ENCODE results near the gene MARCHF4. TPM values are rescaled to one million over a fixed set of nuclear protein-coding genes. Genes with fewer than 3 reads are reported as not detected.

The MARCHF4 gene
- total and polyA plus RNA-seq, 2 of the 4 experiments (the other 2 are of a cell fraction), result 2.3 to 12.0 TPM

DNA sequence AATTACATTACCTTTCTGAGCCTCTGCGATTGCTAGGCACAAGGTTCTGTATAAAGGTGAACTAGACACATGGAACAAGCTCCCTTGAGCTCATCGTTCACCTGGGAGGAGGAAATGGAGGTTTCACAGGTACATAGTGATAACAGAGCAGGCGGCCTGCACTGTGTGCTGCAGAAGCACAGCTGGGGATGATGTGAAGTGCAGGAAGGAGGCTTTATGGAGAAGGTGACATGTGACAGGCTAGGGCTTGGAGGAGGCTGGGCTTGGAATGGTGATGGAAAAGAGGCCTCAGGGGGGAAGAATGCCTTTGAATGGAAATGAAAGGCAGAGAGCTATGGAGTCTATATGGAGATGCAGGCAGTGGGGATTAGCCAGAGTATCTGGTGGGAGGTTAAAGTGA, 22.9 kb downstream of the MARCHF4 start:
- Histone ChIP-seq H3K27me3 (ENCODE audit: control insufficient read depth, insufficient read depth, low read length) (no peaks in the 10 kb centered on the region), H2BK15ac (ENCODE audit: low read depth, low read length) (0 out of 3 replicates have a peak overlapping the region, but pooled peaks have one; percentile 6), H3K4ac (ENCODE audit: low read depth, low read length) (peak overlapping the region; percentile 9), H4K8ac (ENCODE audit: low read depth in 2 of 2, low read length in 2 of 2) (no peak overlapping the region), H2AK9ac (replicated peaks; ENCODE audit: low read depth, low read length, poor library complexity) (no peak overlapping the region), H4K91ac (ENCODE audit: insufficient read depth, low read depth, low read length) (peak overlapping the region; percentile 20; the same call in 1 of the 2 replicates), H3K56ac (ENCODE audit: extremely low read depth, insufficient read depth, low read length) (no peak overlapping the region), H3K27ac (ENCODE audit: insufficient read depth, low read length) (no peak overlapping the region), H3K9ac (ENCODE audit: low read depth, low read length) (no peak overlapping the region), H4K5ac (ENCODE audit: low read depth, low read length) (no peak overlapping the region), H2AK5ac (ENCODE audit: low read depth, low read length) (peak overlapping the region; percentile 52; the same call in 1 of the 2 replicates), H3K4me1 (ENCODE audit: control insufficient read depth, insufficient read depth, low read length) (peaks cover 25% of the 10 kb centered on the region), H3K23ac (ENCODE audit: low read depth, low read length) (no peak overlapping the region; the same call in 1 of the 2 replicates), H2BK20ac (ENCODE audit: low read depth, low read length) (0 out of 2 replicates have a peak overlapping the region, but pooled peaks have one; percentile 13), H2BK5ac (ENCODE audit: low read depth, low read length, poor library complexity, severe bottlenecking) (no peak overlapping the region), H3K9me3 (ENCODE audit: control insufficient read depth, insufficient read depth, low read length) (no peaks in the 10 kb centered on the region), H3K4me2 (ENCODE audit: low read depth, low read length) (no peak overlapping the region), H2AFZ (replicated peaks; ENCODE audit: low read length, poor library complexity) (no peak overlapping the region), H3K4me3 (ENCODE audit: insufficient read depth, low read depth, low read length) (no peak overlapping the region), H3K79me1 (ENCODE audit: low read depth in 1 of 2, low read length in 2 of 2) (peaks cover 33 to 83% of the 10 kb centered on the region in 2 experiments), H4K20me1 (ENCODE audit: insufficient read depth, low read length) (peaks cover 16% of the 10 kb centered on the region; the same call in 1 of the 2 replicates), H3K9me1 (ENCODE audit: insufficient read depth, low read length) (peaks cover 45% of the 10 kb centered on the region), H3K18ac (ENCODE audit: low read depth, low read length) (no peak overlapping the region), H3K14ac (replicated peaks; ENCODE audit: low read depth, low read length) (0 out of 2 replicates have a peak overlapping the region, but pooled peaks have one; percentile 74), H2BK120ac (ENCODE audit: low read depth, low read length) (no peak overlapping the region), H3K36me3 (ENCODE audit: control insufficient read depth, insufficient read depth, low read length) (no peaks in the 10 kb centered on the region)
- TF ChIP-seq, protein P1, sequence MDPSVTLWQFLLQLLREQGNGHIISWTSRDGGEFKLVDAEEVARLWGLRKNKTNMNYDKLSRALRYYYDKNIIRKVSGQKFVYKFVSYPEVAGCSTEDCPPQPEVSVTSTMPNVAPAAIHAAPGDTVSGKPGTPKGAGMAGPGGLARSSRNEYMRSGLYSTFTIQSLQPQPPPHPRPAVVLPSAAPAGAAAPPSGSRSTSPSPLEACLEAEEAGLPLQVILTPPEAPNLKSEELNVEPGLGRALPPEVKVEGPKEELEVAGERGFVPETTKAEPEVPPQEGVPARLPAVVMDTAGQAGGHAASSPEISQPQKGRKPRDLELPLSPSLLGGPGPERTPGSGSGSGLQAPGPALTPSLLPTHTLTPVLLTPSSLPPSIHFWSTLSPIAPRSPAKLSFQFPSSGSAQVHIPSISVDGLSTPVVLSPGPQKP (IDR thresholded peaks at IDR 0.05; ENCODE audit: borderline replicate concordance, low read depth, low read length), result no peak
- TF ChIP-seq POLR2A (IDR thresholded peaks at IDR 0.05; ENCODE audit: low read depth, low read length), result no peak
- no peak for TF ChIP-seq MXI1 (IDR thresholded peaks at IDR 0.05; ENCODE audit: borderline replicate concordance, low read depth, low read length)
- TF ChIP-seq RCOR1 (IDR thresholded peaks at IDR 0.05; ENCODE audit: insufficient replicate concordance, low read length), result no peak
- TF ChIP-seq RAD21 (IDR thresholded peaks at IDR 0.05; ENCODE audit: low read length), result no peak
- TF ChIP-seq FOS (IDR thresholded peaks at IDR 0.05; ENCODE audit: low read depth, low read length), result no peak
- TF ChIP-seq MAZ (IDR thresholded peaks at IDR 0.05; ENCODE audit: borderline replicate concordance, low read depth, low read length), result no peak
- no peak for TF ChIP-seq CHD1 (IDR thresholded peaks at IDR 0.05; ENCODE audit: low read depth, low read length)
- TF ChIP-seq, protein P2, sequence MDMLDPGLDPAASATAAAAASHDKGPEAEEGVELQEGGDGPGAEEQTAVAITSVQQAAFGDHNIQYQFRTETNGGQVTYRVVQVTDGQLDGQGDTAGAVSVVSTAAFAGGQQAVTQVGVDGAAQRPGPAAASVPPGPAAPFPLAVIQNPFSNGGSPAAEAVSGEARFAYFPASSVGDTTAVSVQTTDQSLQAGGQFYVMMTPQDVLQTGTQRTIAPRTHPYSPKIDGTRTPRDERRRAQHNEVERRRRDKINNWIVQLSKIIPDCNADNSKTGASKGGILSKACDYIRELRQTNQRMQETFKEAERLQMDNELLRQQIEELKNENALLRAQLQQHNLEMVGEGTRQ (IDR thresholded peaks at IDR 0.05; ENCODE audit: low read depth, low read length), result no peak
- no peak for TF ChIP-seq MAFK (IDR thresholded peaks at IDR 0.05; ENCODE audit: low read depth, low read length)
- no peak for TF ChIP-seq SMC3 (IDR thresholded peaks at IDR 0.05; ENCODE audit: low read depth, low read length)
- TF ChIP-seq, protein P3, sequence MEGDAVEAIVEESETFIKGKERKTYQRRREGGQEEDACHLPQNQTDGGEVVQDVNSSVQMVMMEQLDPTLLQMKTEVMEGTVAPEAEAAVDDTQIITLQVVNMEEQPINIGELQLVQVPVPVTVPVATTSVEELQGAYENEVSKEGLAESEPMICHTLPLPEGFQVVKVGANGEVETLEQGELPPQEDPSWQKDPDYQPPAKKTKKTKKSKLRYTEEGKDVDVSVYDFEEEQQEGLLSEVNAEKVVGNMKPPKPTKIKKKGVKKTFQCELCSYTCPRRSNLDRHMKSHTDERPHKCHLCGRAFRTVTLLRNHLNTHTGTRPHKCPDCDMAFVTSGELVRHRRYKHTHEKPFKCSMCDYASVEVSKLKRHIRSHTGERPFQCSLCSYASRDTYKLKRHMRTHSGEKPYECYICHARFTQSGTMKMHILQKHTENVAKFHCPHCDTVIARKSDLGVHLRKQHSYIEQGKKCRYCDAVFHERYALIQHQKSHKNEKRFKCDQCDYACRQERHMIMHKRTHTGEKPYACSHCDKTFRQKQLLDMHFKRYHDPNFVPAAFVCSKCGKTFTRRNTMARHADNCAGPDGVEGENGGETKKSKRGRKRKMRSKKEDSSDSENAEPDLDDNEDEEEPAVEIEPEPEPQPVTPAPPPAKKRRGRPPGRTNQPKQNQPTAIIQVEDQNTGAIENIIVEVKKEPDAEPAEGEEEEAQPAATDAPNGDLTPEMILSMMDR (conservative IDR thresholded peaks at IDR 0.05; ENCODE audit: low read depth, low read length), result no peak
- no peak for TF ChIP-seq CEBPB (IDR thresholded peaks at IDR 0.05; ENCODE audit: low read depth, low read length)
- no peak for TF ChIP-seq BHLHE40 (IDR thresholded peaks at IDR 0.05; ENCODE audit: low read depth, low read length)
- TF ChIP-seq RFX5 (IDR thresholded peaks at IDR 0.05; ENCODE audit: low read depth, low read length), result no peak
- no peak for TF ChIP-seq NFE2L2 (IDR thresholded peaks at IDR 0.05; ENCODE audit: low read depth, low read length)
- ATAC-seq (ENCODE audit: low read depth) (no peak), DNase-seq (no peak)
- ChIA-PET CTCF (no interaction called here), POLR2A (ENCODE audit: unreplicated experiment) (interaction anchor here (1.0 kb wide), 1 partner anchor 24 kb away, joined by 3 read pairs; no protein-coding TSS in a partner anchor)
- WGBS, 2 experiments (ENCODE audit: extremely low coverage in 2 of 2, insufficient read length in 1 of 2), result 42% methylated on average over 2 of the region's 3 CpGs; no CpG with 5 or more reads in 1 of the 2 experiments
- intact Hi-C loops (cut with micrococcal nuclease) (loop anchor here (2.0 kb wide), 1 partner anchor 23 kb away; the partner anchor contains the start of gene MARCHF4), in situ Hi-C loops (cut with MboI; ENCODE audit: low sequenced_read_pairs) (no loop called here), dilution Hi-C loops (cut with HindIII; ENCODE audit: low sequenced_read_pairs, unreplicated experiment) (no loop called here)
- BruUV-seq (replicated peaks), result no TSS peak

Measured in IMR-90 (cell line).